Right atrium auricular region (tissue), 2 donors: ENCODE results near the gene WWTR1. TPM values are rescaled to one million over a fixed set of nuclear protein-coding genes. Genes with fewer than 3 reads are reported as not detected.

Experiments
- DNase-seq: peaks from one replicate; pipeline ENCODE4 v3.0.0-alpha.2; 2019; ENCODE audit warnings: low spot score
- H3K27ac ChIP-seq, 2 donors: fragments of 200-600 bp; sonication (generic); 1 replicate in 1 of 2; 2 replicates in 1 of 2; pipeline ENCODE4 v1.5.1; 2016 to 2019
- H3K27me3 ChIP-seq, 2 donors: fragments of 200-600 bp; sonication (generic); one replicate each; pipeline versions ENCODE4 v1.5.1 to v1.6.0; 2017 to 2019
- H3K36me3 ChIP-seq: fragments of 200-600 bp; sonication (generic); one replicate; pipeline ENCODE4 v1.5.1; 2016
- H3K4me1 ChIP-seq, 2 donors: fragments of 200-600 bp; sonication (generic); one replicate each; pipeline versions ENCODE4 v1.5.1 to v1.6.0; 2017 to 2019
- H3K4me3 ChIP-seq, 2 donors: fragments of 200-600 bp; sonication (generic); 1 replicate in 1 of 2; 2 replicates in 1 of 2; pipeline ENCODE4 v1.5.1; 2017 to 2019; ENCODE audit warnings: mild to moderate bottlenecking in 1 of 2, moderate library complexity in 1 of 2
- H3K9me3 ChIP-seq, 2 donors: fragments of 200-600 bp; sonication (generic); one replicate each; pipeline ENCODE4 v1.5.1; 2019
- total RNA-seq, 2 donors: library from RNA; depleted of rRNA; stranded (reverse); fragments of >200 nt; gene quantifications; one replicate each; pipeline ENCODE4 v1.1.0, GENCODE V29; 2016
- TF ChIP-seq, protein P1 (sequence below), 2 donors: fragments of 200-600 bp; sonication (generic); IDR thresholded peaks; one replicate each; pipeline ENCODE4 v1.5.1; 2019; ENCODE audit warnings: antibody characterized with exemption in 2 of 2

The WWTR1 gene
- total RNA-seq: 10 to 100 TPM; 53.4 to 73.1 TPM

DNA sequence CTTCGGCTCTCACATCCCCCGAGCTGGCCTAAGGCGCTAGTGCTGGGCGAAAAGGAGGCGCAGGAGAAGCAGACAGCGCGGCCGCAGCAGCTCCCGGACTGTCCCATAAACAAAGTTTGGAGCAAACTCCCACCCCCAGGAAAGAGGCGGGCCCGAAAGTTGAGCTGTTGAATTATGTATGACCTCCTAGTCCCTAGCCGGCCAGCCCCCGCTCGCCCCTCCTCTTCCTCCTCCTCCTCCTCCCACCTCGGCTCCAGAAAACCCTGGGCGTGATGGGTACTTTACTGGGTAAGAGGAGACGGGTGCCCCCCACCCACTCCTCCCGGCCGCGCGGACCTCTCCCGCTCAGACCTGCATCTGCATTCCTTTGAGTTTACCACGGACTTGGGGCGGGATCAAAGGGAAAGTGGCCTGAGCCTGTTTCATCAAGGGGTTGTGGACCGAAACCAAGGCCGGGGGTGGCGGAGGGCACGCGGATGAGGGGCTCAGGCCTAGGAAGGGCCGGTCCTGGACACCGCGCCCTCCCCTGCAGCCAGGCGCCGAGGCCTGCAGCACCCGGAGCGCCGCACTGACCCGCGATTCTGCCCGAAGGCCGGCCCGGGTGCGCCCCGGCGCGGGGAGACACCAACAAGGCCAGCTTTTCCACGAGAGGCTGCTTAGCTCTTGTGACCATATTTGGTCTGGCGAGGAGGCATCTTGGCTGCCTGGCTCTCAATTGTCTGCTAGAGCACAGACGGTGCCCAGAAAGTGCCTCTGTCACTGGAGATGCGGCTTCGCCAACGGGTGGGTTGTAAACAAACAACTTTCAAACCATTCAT is at the start of gene WWTR1:
WWTR1 (minus strand) TSS at position 100 of the 818 bp plus-strand sequence. CDS start 719 bp downstream, outside the sequence.
- no peaks in the 10 kb centered on the region for H3K9me3 ChIP-seq
- peak within 1 kb of the TSS; percentile 99 to 100 for H3K27ac ChIP-seq
- H3K4me1 ChIP-seq: peaks cover 0 to 35% of the 10 kb centered on the region in 2 donors
- peak within 1 kb of the TSS; percentile 68 to 84 for H3K4me3 ChIP-seq
- H3K27me3 ChIP-seq: no peaks in the 10 kb centered on the region
- H3K36me3 ChIP-seq: no peaks in the 10 kb centered on the region
- peak; percentile 98 for DNase-seq
- TF ChIP-seq, protein P1, sequence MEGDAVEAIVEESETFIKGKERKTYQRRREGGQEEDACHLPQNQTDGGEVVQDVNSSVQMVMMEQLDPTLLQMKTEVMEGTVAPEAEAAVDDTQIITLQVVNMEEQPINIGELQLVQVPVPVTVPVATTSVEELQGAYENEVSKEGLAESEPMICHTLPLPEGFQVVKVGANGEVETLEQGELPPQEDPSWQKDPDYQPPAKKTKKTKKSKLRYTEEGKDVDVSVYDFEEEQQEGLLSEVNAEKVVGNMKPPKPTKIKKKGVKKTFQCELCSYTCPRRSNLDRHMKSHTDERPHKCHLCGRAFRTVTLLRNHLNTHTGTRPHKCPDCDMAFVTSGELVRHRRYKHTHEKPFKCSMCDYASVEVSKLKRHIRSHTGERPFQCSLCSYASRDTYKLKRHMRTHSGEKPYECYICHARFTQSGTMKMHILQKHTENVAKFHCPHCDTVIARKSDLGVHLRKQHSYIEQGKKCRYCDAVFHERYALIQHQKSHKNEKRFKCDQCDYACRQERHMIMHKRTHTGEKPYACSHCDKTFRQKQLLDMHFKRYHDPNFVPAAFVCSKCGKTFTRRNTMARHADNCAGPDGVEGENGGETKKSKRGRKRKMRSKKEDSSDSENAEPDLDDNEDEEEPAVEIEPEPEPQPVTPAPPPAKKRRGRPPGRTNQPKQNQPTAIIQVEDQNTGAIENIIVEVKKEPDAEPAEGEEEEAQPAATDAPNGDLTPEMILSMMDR (IDR thresholded peaks at IDR 0.05): peak in 1 of 2 donors; percentile 59

DNA sequence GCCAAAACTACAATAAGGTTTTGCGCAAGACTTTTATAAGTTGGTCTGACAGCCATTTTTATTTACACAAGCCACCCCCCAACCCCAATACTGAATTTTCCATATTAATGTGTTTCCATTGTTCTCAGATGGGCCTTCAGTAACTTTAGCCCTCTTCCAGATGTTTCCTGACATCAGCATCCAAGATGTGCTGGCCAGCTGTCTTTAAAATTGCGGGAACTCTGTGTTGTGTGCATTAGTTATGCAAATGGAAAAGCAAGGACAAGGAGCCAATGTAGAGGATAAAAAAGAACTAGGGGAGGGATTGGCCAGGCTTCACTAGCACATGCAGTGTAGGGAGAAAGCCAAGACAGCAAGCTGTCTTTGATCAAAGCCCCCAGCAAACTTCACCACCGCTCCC is 49.1 kb upstream of the WWTR1 start:
- no peak overlapping the region for H3K27ac ChIP-seq
- TF ChIP-seq, protein P1 (IDR thresholded peaks at IDR 0.05): no peak
- no peaks in the 10 kb centered on the region for H3K36me3 ChIP-seq
- no peaks in the 10 kb centered on the region for H3K4me1 ChIP-seq
- no peaks in the 10 kb centered on the region for H3K9me3 ChIP-seq
- no peaks in the 10 kb centered on the region for H3K27me3 ChIP-seq
- no peak overlapping the region for H3K4me3 ChIP-seq
- no peak for DNase-seq

DNA sequence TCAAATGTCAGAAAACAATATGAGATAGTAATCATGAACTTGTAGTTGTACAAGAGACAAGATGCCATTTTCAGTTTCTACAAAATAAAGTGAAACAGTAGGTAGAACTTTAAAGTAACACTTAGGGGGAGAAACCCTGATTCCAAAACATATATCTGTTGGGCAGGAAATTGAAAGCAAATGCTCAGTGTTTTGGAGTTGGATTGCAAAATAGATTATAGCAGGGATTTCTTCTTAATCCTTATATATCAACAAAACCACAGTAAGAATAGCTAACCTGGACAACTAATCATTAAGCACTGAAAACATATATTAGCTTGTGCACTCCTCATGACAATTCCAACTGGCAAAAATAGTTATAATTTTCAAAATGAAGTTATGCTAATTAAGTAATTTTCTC is 47.6 kb upstream of the WWTR1 start:
- Histone ChIP-seq H3K27ac (no peak overlapping the region), H3K4me3 (no peak overlapping the region), H3K4me1 (no peaks in the 10 kb centered on the region), H3K36me3 (no peaks in the 10 kb centered on the region), H3K27me3 (no peaks in the 10 kb centered on the region), H3K9me3 (no peaks in the 10 kb centered on the region)
- no peak for DNase-seq
- TF ChIP-seq, protein P1 (IDR thresholded peaks at IDR 0.05): no peak

DNA sequence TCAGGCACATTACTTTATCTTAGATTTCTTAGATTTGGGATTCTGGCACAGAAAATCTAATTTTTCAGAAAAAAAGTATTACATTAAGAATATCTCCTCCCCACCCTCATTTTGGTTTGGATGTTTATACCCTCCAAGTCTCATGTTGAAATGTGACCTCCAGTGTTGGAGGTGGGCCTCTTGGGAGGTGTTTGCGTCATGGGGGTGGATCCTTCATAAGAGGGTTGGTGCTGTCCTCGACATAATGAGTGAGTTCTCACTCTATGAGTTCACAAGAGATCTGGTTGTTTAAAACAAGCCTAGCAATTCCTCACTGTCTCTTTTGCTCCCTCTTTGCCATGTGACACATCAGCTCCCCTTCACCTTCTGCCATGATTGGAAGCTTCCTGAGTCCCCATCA is 45.6 kb upstream of the WWTR1 start:
- no peaks in the 10 kb centered on the region for H3K27me3 ChIP-seq
- H3K4me1 ChIP-seq: no peaks in the 10 kb centered on the region
- H3K36me3 ChIP-seq: no peaks in the 10 kb centered on the region
- no peak overlapping the region for H3K4me3 ChIP-seq
- peaks cover 0 to 2% of the 10 kb centered on the region in 2 donors for H3K9me3 ChIP-seq
- TF ChIP-seq, protein P1 (IDR thresholded peaks at IDR 0.05): no peak
- DNase-seq: no peak
- no peak overlapping the region for H3K27ac ChIP-seq

DNA sequence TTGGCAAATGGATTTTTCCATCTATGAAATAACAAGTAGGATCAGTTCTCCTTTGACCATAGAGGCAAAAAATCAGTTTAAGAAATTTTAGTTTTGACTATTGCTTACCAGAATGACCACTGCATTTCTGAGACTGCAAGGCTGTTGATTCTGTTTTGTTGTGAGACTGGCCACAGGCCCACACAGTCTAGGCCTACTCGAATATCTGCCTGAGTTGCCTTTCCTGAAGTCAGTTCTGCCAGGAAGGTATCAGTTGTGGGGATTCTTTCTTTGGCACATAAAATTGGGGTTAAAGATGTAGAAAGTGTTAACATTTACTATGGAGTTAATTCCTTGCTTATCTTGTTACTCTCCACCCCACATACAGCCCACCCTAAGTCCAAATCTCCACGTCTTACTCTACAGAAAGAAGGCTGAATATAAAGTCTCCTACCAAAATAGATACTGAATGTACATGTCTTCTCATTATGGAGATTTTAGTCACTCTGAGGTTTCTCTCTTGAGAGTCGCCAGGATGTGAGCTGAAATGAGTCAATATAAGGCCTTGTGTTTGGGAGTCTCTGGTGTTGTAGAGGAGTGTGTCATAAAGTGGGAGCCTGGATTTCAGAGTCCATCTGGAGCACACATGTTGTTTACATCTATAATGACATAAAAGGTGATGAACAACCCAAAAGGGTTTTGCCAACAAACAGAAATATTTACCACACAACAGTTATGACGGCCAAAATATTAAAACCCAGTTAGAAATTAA is 45.0 kb upstream of the WWTR1 start:
- H3K4me3 ChIP-seq: no peak overlapping the region
- no peaks in the 10 kb centered on the region for H3K36me3 ChIP-seq
- no peaks in the 10 kb centered on the region for H3K27me3 ChIP-seq
- DNase-seq: no peak
- H3K9me3 ChIP-seq: peaks cover 0 to 6% of the 10 kb centered on the region in 2 donors
- peak overlapping the region in 1 of 2 donors; percentile 23 for H3K27ac ChIP-seq
- TF ChIP-seq, protein P1 (IDR thresholded peaks at IDR 0.05): no peak
- no peaks in the 10 kb centered on the region for H3K4me1 ChIP-seq
